ENCODE results near the gene IL17RB.

DNA sequence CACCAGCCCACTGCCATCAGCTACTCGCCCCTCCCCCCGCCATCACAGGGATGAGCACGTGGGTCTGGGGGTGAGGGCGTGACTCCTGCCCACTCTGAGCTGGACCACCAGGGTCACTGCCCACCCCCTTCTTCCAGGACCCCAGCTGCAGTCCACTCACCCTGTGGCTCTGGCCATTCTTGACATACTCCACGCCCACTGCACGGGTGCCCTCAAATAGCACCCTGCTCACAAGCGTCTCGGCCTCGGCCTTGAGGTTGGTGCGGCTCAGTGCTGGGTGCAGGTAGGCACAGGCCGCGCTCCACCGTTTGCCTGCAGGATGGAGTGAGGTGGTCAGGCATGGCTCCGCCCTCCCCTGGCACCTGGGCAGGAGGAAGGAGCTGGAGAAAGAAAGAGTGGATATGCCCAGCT is 24.0 kb upstream of the IL17RB start:
- no peak for TF ChIP-seq USF2 (IDR thresholded peaks at IDR 0.05; ENCODE audit: low read length)
- TF ChIP-seq, protein P1, sequence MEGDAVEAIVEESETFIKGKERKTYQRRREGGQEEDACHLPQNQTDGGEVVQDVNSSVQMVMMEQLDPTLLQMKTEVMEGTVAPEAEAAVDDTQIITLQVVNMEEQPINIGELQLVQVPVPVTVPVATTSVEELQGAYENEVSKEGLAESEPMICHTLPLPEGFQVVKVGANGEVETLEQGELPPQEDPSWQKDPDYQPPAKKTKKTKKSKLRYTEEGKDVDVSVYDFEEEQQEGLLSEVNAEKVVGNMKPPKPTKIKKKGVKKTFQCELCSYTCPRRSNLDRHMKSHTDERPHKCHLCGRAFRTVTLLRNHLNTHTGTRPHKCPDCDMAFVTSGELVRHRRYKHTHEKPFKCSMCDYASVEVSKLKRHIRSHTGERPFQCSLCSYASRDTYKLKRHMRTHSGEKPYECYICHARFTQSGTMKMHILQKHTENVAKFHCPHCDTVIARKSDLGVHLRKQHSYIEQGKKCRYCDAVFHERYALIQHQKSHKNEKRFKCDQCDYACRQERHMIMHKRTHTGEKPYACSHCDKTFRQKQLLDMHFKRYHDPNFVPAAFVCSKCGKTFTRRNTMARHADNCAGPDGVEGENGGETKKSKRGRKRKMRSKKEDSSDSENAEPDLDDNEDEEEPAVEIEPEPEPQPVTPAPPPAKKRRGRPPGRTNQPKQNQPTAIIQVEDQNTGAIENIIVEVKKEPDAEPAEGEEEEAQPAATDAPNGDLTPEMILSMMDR (IDR thresholded peaks at IDR 0.05; ENCODE audit: control extremely low read depth in 1 of 3, insufficient read depth in 1 of 3, low read depth in 1 of 3, low read length in 3 of 3), result no peak
- no peak for TF ChIP-seq EP300 (IDR thresholded peaks at IDR 0.05; ENCODE audit: borderline replicate concordance in 1 of 2, low read depth in 2 of 2, low read length in 2 of 2)
- no peak for TF ChIP-seq RFX5 (IDR thresholded peaks at IDR 0.05; ENCODE audit: borderline replicate concordance, low read depth, low read length)
- no peak for TF ChIP-seq POLR2A (IDR thresholded peaks at IDR 0.05; ENCODE audit: control extremely low read depth in 1 of 2, low read depth in 2 of 2, low read length in 2 of 2)
- no peak for TF ChIP-seq KDM1A (IDR thresholded peaks at IDR 0.05; ENCODE audit: borderline replicate concordance, low read length)
- TF ChIP-seq GABPA (IDR thresholded peaks at IDR 0.05; ENCODE audit: borderline replicate concordance, insufficient read depth, low read length), result no peak
